GM21723 (cell line): ENCODE data around the gene SCAF4.
A peak's percentile ranks its signal among the peaks of the same experiment; 100 is the strongest.
"Not testable (repeated sequence)": the region's sequence is repeated elsewhere in the genome, so short reads cannot be mapped to it uniquely, and the experiment has no call there.

Source experiments
- ATAC-seq: cut with Tn5 transposase; IDR thresholded peaks from one replicate; pipeline ENCODE4 v1.9.1; 2021; ENCODE audit warnings: mild to moderate bottlenecking, moderate library complexity; ENCODE audit not compliant: unreplicated experiment

The SCAF4 gene

GRCh38 chr21:31651491-31651890, 80.4 kb downstream of the SCAF4 start:
- ATAC-seq, result not testable (repeated sequence)

- ATAC-seq, result no peak
Measured at GRCh38 chr21:31650930-31651329, 81.0 kb downstream of the SCAF4 start.

GRCh38 chr21:31647650-31648049, 84.3 kb downstream of the SCAF4 start:
- ATAC-seq, result peak; percentile 87

GRCh38 chr21:31644643-31645042, 87.3 kb downstream of the SCAF4 start:
- no peak for ATAC-seq

- ATAC-seq, result no peak
Measured at GRCh38 chr21:31641416-31641922, 90.4 kb downstream of the SCAF4 start.

- no peak for ATAC-seq
Measured at GRCh38 chr21:31636874-31637273, 95.0 kb downstream of the SCAF4 start.

- no peak for ATAC-seq
Measured at GRCh38 chr21:31634993-31635392, 96.9 kb downstream of the SCAF4 start.

- ATAC-seq, result not testable (repeated sequence)
Measured at GRCh38 chr21:31631881-31632280, 100.0 kb downstream of the SCAF4 start.

GRCh38 chr21:31629972-31630711, 101.8 kb downstream of the SCAF4 start:
- ATAC-seq, result no peak

GRCh38 chr21:31624961-31625491, 106.9 kb downstream of the SCAF4 start:
- no peak for ATAC-seq

- ATAC-seq, result no peak
Measured at GRCh38 chr21:31624181-31624580, 107.7 kb downstream of the SCAF4 start.

GRCh38 chr21:31623664-31624063, 108.3 kb downstream of the SCAF4 start:
- ATAC-seq, result no peak

GRCh38 chr21:31622397-31622796, 109.5 kb downstream of the SCAF4 start:
- no peak for ATAC-seq
